Tibial nerve (tissue), 4 donors: ENCODE data around the gene SMG6.

Experiments
- EP300 ChIP-seq, 2 donors: sonication (generic); formaldehyde crosslinking; IDR thresholded peaks; one replicate each; pipeline ENCODE4 v1.6.1; 2017; ENCODE audit warnings: antibody characterized with exemption in 2 of 2, mild to moderate bottlenecking in 1 of 2
- POLR2A ChIP-seq, 2 donors: fragments of 450-650 bp; IDR thresholded peaks; one replicate each; pipeline ENCODE4 v1.6.1; 2017; ENCODE audit warnings: antibody characterized with exemption in 2 of 2, mild to moderate bottlenecking in 2 of 2, moderate library complexity in 2 of 2
- TF ChIP-seq, protein P1 (sequence below), 5 experiments: fragments of 200-600 bp in 3 of 5; fragments of 450-650 bp in 2 of 5; sonication (generic) in 3 of 5; IDR thresholded peaks; one replicate each; pipeline ENCODE4 v1.5.1; 2016 to 2019; ENCODE audit warnings: antibody characterized with exemption in 5 of 5, mild to moderate bottlenecking in 3 of 5, moderate library complexity in 2 of 5

DNA sequence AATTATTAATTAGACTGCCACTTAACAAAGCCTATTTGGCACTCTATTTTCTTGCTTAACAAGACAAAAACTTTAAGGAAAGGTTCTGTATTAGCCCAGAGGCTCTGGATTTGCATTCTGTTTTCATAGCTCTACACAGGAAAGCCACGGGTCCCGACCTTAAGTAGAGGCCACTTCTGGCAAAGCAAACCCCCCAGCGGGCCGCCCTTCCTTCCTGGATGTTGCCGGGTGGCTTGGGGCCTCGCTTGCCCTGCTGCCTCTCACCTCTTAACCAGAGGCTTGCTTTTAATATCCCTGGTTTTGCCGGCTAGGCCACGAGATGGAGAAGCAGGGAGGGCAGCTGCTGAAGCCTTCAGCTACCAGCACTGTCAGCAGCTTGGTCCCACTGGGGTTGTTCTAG, 282.9 kb downstream of the SMG6 start:
- TF ChIP-seq, protein P1, sequence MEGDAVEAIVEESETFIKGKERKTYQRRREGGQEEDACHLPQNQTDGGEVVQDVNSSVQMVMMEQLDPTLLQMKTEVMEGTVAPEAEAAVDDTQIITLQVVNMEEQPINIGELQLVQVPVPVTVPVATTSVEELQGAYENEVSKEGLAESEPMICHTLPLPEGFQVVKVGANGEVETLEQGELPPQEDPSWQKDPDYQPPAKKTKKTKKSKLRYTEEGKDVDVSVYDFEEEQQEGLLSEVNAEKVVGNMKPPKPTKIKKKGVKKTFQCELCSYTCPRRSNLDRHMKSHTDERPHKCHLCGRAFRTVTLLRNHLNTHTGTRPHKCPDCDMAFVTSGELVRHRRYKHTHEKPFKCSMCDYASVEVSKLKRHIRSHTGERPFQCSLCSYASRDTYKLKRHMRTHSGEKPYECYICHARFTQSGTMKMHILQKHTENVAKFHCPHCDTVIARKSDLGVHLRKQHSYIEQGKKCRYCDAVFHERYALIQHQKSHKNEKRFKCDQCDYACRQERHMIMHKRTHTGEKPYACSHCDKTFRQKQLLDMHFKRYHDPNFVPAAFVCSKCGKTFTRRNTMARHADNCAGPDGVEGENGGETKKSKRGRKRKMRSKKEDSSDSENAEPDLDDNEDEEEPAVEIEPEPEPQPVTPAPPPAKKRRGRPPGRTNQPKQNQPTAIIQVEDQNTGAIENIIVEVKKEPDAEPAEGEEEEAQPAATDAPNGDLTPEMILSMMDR (IDR thresholded peaks at IDR 0.05): no peak
- TF ChIP-seq POLR2A (IDR thresholded peaks at IDR 0.05): no peak
- TF ChIP-seq EP300 (IDR thresholded peaks at IDR 0.05): no peak
